Right ventricle myocardium superior (tissue), 1 donor: Measurements from ENCODE around the gene STX18. TPM values are rescaled to one million over a fixed set of nuclear protein-coding genes. Genes with fewer than 3 reads are reported as not detected.
"Not testable (repeated sequence)": the region's sequence is repeated elsewhere in the genome, so short reads cannot be mapped to it uniquely, and the experiment has no call there.

Source experiments
- ATAC-seq: fragments of 200-7000 bp; cut with Tn5 transposase; one replicate; pipeline ENCODE4 v1.9.1; 2020; ENCODE audit warnings: mild to moderate bottlenecking; ENCODE audit not compliant: poor library complexity
- DNase-seq: peaks from one replicate; pipeline ENCODE4 v3.0.0-alpha.2; 2020
- intact Hi-C: fragments of 100-400 bp; cut with DNase I; formaldehyde crosslinking; loops from one replicate; pipeline ENCODE4 v1.11.2; 2022
- total RNA-seq: library from RNA; stranded (reverse); fragmentation: NEBNext Ultra II Directional; extraction: Animal tissue kit (Norgen Biotek cat#: 25700); gene quantifications from one replicate; pipeline ENCODE4 v1.2.1, GENCODE V29; 2021
- donor health status: DM: no; HTN: yes; CAD: no; lungs with severe emphysema.

Gene STX18
- total RNA-seq, 1 donor from 2014 or later = 16.0 TPM

DNA sequence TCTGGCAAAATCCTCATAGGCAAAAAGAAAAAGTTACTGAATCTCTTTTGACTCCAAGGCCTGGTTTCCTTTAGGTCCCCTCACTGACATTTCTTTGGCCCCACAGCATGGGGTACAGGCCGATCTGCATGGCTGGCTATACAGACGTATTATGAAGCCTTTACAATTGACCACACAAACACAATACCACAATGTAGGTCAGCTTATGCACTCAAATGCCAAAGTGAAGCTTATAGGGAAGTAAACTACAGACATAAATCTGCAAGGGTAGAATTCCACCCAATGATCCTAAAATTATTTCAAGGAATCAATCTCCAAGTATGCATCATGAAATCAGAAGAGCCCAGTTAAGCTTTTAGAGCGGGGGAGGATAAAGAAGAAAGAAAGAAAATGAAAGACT lies 20.7 kb downstream of the STX18 start:
- no peak for DNase-seq
- intact Hi-C loops = no loop called here
- no peak for ATAC-seq

GRCh38 chr4:4519297-4519894 lies 22.5 kb downstream of the STX18 start:
- ATAC-seq = no peak
- no peak for DNase-seq
- intact Hi-C loops = no loop called here

- ATAC-seq = no peak
- intact Hi-C loops = no loop called here
Observed at GRCh38 chr4:4518747-4519146, 23.1 kb downstream of the STX18 start.

DNA sequence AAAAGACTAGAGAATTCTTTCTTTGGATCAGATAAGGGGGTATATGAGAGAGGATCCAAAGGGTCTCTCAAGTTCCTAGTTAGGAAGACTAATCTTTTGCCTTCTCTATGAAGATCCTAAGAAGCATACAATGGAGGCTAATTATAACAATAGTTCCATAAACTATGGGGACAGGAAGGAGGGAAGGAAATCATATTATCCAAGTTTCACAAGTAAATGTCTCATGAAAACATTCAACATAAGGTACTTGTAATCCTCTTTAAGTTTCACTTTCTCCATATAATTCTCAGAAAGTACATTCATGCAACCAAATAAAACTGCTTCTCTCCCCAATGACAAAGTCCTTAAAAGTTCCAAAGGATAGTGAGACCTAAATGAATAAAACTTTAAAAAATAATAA lies 27.1 kb downstream of the STX18 start:
- intact Hi-C loops = no loop called here
- ATAC-seq (no peak), DNase-seq (no peak)

More at GRCh38 chr4:4518747-4519146, 23.1 kb downstream of the STX18 start:
- no peak for DNase-seq

DNA sequence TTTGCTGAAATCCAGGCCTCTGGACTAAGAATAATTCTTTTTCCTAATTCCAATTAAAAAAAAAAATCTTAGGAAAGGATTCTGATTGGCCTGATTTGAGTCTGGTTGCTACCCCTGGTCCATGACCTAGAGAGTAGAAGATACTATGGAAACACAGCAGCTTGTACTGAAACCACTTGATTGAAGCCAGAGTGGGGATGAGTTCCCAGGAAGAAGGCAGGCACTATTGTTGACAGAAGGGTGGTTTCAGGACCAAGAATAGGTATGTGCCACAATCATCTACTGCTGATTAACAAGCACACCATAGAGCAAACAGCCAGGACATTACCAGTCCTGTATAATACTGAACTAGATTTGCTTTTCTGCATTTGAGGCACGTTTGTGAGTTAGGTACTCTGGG lies 29.6 kb downstream of the STX18 start:
- intact Hi-C loops = no loop called here
- ATAC-seq (no peak), DNase-seq (no peak)

DNA sequence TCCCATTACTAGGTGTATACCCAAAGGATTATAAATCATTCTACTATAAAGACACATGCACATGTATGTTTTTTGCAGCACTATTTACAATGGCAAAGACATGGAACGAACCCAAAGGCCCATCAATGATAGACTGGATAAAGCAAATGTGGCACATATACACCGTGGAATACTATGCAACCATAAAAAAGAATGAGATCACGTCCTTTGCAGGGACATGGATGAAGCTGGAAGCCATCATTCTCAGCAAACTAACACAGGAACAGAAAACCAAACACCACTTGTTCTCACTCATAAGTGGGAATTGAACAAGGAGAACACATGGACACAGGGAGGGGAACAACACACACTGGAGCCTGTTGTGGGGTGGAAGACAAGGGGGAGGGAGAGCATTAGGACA lies 31.2 kb downstream of the STX18 start:
- ATAC-seq, DNase-seq, intact Hi-C loops: not testable (repeated sequence)

- ATAC-seq (no peak), DNase-seq (no peak)
- intact Hi-C loops = no loop called here
Observed at GRCh38 chr4:4509521-4509920, 32.3 kb downstream of the STX18 start.

DNA sequence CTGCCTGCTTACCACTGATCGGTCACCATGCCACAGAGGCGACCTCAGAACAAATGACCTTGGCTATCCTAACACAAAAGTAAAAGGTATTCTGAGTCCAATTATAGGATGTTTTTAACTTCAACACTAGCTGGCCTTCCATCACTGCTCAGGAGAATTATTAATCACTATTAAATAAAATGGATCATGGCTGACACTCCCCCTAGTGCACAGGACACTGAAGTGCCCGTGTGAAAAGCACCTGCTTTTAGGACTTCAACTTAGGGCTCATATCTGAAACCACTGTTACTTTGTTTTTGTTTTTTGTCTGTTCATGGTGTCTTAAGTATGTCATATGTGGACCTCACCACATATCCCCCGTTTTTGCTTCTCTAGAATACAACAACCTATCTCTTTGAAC lies 33.9 kb downstream of the STX18 start:
- ATAC-seq (no peak), DNase-seq (no peak)
- intact Hi-C loops = no loop called here

DNA sequence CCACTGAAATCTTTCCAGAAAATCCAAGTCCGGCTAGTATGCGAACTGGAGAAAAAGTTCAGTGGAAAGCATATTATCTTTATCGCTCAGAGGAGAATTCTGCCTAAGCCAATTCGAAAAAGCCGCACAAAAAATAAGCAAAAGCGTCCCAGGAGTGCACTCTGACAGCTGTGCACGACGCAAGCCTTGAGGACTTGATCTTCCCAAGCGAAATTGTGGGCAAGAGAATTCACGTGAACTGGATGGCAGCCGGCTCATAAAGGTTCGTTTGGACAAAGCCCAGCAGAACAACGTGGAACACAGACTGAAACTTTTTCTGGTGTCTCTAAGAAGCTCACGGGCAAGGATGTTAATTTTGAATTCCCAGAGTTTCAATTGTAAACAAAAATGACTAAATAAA lies 34.4 kb downstream of the STX18 start:
- intact Hi-C loops = no loop called here
- no peak for ATAC-seq

GRCh38 chr4:4506961-4507360 lies 34.9 kb downstream of the STX18 start:
- intact Hi-C loops = no loop called here
- DNase-seq = no peak
- no peak for ATAC-seq

More for the DNA sequence above, 34.4 kb downstream of the STX18 start:
- DNase-seq = no peak

- intact Hi-C loops = not testable (repeated sequence)
Observed at GRCh38 chr4:4505211-4505610, 36.6 kb downstream of the STX18 start.

DNA sequence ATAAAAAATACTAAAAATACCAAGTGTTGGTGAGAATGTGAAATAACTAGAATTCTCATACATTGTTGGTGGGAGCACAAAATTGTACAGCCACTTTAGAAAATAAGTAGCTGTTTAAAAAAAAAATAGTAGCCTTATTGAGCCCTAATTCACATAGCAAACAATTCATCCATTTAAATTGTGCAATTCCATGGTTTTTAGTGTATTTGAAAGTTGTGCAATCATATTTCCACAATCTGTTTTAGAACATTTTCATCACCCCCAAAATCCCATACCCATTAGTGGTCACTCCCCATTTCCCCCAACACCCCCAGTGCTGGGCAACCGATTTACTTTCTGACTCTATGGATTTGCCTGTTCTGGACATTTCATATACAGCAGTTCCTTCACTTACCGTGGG lies 37.1 kb downstream of the STX18 start:
- DNase-seq (no peak), ATAC-seq (no peak)
- intact Hi-C loops = no loop called here

More at GRCh38 chr4:4505211-4505610, 36.6 kb downstream of the STX18 start:
- not testable (repeated sequence) for ATAC-seq, DNase-seq

- intact Hi-C loops = no loop called here
- ATAC-seq = no peak
- no peak for DNase-seq
Observed at GRCh38 chr4:4502694-4503311, 39.0 kb downstream of the STX18 start.

- ATAC-seq (no peak), DNase-seq (no peak)
- intact Hi-C loops = no loop called here
Observed at GRCh38 chr4:4501679-4502078, 40.2 kb downstream of the STX18 start.

DNA sequence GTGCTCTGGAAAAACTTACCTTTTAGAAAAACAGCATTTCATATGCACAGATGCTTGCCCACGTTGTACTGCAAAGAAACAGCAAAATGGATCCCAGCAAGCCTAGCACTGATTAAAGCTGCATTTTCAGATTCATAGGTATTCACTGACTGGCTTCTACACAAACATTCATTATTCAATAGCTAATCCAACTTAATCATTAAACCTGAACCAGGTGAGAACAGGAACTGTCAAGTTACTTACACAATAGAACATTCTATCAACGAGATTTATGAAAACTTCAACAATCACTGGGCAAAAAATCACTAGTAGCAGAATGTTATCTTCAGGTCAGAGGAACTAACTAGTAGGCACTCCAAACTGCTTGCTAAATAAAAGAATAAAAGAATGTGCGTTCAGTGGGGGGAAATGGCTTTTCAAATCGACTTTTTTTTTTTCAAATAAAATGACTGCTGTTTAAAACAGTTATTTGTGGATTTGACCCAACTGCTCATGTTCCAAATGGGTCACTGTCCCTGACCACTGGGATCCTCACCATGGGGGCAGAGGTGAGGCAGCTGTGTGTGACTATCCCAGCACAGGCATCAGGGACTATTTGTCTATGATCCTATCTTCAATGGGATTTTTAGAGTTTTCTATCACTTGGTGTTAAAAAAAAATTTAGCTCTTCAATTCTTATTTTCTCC lies 42.3 kb downstream of the STX18 start:
- ATAC-seq (no peak), DNase-seq (no peak)
- intact Hi-C loops = no loop called here

DNA sequence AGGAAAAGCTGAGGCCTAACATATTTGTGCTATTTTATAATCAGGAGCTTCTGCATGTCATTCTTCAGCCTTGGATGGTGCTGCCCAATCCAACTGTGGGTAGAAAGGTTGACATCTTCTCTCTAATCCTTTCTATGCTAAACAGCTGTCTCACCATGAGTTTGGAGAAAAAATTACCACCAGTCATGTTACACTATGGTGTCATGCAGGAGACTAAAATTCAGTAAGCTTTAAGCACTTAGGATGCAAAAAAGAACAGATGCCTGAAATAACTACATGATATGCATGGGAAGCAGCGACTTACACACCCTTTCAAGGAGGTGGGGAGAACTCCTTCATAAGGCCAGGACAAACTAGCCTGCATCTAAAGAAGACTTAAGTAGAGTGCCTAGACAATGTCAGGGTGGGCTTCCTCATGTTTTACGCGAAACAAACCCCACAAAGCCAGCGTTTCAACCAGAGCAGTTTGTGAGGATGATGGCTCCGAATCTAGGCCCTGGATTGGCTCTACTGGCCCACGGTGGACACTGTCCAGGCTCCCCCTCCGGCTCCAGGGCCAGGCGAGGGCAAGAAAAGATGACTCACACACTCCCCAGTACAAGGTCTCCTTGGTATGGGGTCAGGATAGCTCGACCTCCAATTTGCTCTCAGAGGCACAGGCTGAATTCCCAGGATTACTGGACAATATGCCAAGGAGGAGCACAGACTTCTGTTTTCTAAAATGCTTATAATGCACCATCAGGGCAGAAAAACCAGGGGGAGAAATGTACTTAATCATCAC lies 45.1 kb downstream of the STX18 start:
- DNase-seq (no peak), ATAC-seq (no peak)
- intact Hi-C loops = no loop called here

- intact Hi-C loops = no loop called here
- DNase-seq = no peak
- no peak for ATAC-seq
Observed at GRCh38 chr4:4494882-4495281, 47.0 kb downstream of the STX18 start.

DNA sequence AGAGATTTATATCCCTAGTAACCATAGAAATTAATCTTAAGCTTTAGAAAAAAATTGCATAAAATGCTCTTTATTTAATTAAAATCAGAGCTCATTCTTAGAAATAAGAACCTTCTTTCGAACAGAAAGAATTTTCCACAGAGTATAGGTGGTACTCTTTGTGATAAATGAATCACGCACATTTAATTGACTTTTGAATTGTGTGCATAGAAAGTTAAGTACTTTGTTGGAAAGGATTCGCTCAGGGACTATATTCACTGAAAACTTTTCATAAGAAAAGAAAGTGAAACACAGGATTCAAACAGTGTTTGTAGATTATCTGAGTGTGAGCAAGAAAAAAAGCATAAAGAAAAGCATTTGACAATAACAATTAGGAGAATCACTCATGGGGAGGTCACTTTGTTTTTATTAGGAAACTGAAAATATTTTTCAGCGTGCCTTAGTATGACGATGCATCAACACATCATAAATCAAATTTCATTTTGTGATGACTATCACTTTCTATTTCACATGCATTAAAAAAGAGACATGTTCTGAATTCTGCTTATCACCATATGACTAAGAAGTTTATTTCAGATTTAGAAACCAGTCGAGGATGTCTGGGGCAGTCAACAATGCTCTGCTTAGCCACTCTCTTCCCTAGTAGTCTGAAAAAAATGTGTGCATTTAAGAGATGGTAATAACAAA lies 49.5 kb downstream of the STX18 start:
- ATAC-seq (no peak), DNase-seq (no peak)
- intact Hi-C loops = no loop called here

- DNase-seq (no peak), ATAC-seq (no peak)
- intact Hi-C loops = no loop called here
Observed at GRCh38 chr4:4491396-4491893, 50.4 kb downstream of the STX18 start.
